ENCODE results near the gene MAB21L2. TPM values are rescaled to one million over a fixed set of nuclear protein-coding genes. Genes with fewer than 3 reads are reported as not detected.

Gene MAB21L2
- total RNA-seq (2022; extraction: Qiagen RNA extraction): not detected in 5 replicates

GRCh38 chr4:150582146-150582872 is at the start of gene MAB21L2:
Gene MAB21L2 (plus strand): TSS chr4:150582151. CDS start chr4:150583030, 879 bp downstream.

